Measurements from ENCODE around the gene PRPS1. TPM values are rescaled to one million over a fixed set of nuclear protein-coding genes. Genes with fewer than 3 reads are reported as not detected.

Gene PRPS1
- total and polyA plus RNA-seq, 4 donors, result 13.3 to 32.2 (median 26.1) TPM

GRCh38 chrX:107632346-107632745 is 4.0 kb downstream of the PRPS1 start:
- H3K9ac ChIP-seq (ENCODE audit: low read depth in 1 of 2, low read length in 2 of 2), result no peak overlapping the region
- no peak for DNase-seq (ENCODE audit: low spot score)
- peaks cover 2 to 9% (median 6%) of the 10 kb centered on the region in 4 donors for H3K4me1 ChIP-seq (ENCODE audit: control insufficient read depth in 4 of 4, insufficient read depth in 4 of 4, low read length in 3 of 4)
- no peak overlapping the region for H3K27ac ChIP-seq (ENCODE audit: low read depth in 1 of 2, low read length in 2 of 2)
- no peaks in the 10 kb centered on the region for H3K9me3 ChIP-seq (ENCODE audit: control insufficient read depth in 4 of 4, low read length in 3 of 4)
- no peak overlapping the region for H3K4me3 ChIP-seq (ENCODE audit: low read depth in 1 of 3, low read length in 3 of 3)
- no peak for TF ChIP-seq GABPA (IDR thresholded peaks at IDR 0.05 in 1 of 2, conservative IDR thresholded peaks at IDR 0.05 in 1 of 2)
- TF ChIP-seq SP1 (IDR thresholded peaks at IDR 0.05), result no peak
- TF ChIP-seq, protein P1, sequence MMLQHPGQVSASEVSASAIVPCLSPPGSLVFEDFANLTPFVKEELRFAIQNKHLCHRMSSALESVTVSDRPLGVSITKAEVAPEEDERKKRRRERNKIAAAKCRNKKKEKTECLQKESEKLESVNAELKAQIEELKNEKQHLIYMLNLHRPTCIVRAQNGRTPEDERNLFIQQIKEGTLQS (IDR thresholded peaks at IDR 0.05), result no peak
- TF ChIP-seq, protein P2, sequence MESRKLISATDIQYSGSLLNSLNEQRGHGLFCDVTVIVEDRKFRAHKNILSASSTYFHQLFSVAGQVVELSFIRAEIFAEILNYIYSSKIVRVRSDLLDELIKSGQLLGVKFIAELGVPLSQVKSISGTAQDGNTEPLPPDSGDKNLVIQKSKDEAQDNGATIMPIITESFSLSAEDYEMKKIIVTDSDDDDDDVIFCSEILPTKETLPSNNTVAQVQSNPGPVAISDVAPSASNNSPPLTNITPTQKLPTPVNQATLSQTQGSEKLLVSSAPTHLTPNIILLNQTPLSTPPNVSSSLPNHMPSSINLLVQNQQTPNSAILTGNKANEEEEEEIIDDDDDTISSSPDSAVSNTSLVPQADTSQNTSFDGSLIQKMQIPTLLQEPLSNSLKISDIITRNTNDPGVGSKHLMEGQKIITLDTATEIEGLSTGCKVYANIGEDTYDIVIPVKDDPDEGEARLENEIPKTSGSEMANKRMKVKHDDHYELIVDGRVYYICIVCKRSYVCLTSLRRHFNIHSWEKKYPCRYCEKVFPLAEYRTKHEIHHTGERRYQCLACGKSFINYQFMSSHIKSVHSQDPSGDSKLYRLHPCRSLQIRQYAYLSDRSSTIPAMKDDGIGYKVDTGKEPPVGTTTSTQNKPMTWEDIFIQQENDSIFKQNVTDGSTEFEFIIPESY (IDR thresholded peaks at IDR 0.05), result no peak
- TF ChIP-seq REST (IDR thresholded peaks at IDR 0.05), result no peak
- no peak for TF ChIP-seq RAD21 (IDR thresholded peaks at IDR 0.05)
- TF ChIP-seq EGR1 (IDR thresholded peaks at IDR 0.05; ENCODE audit: low read depth in 2 of 2), result no peak
- no peak for TF ChIP-seq YY1 (IDR thresholded peaks at IDR 0.05)
- TF ChIP-seq HNF4G (IDR thresholded peaks at IDR 0.05), result no peak
- TF ChIP-seq TAF1 (conservative IDR thresholded peaks at IDR 0.05), result no peak
- no peak for TF ChIP-seq MAX (IDR thresholded peaks at IDR 0.05)
- TF ChIP-seq NR2F2 (IDR thresholded peaks at IDR 0.05), result no peak
- TF ChIP-seq CTCF (IDR thresholded peaks at IDR 0.05; ENCODE audit: low read depth, low read length, missing input control), result no peak
- no peak for TF ChIP-seq HNF4A (conservative IDR thresholded peaks at IDR 0.05)
- no peak for TF ChIP-seq FOXA1 (IDR thresholded peaks at IDR 0.05)
- TF ChIP-seq JUND (IDR thresholded peaks at IDR 0.05), result no peak
- TF ChIP-seq RXRA (IDR thresholded peaks at IDR 0.05), result no peak
- no peak for TF ChIP-seq FOXA2 (IDR thresholded peaks at IDR 0.05)
- no peaks in the 10 kb centered on the region for H3K27me3 ChIP-seq (ENCODE audit: control insufficient read depth in 4 of 4, insufficient read depth in 4 of 4, low read length in 3 of 4)
- 46% methylated on average over 1 of the region's 1 CpG for WGBS
- H3K36me3 ChIP-seq (ENCODE audit: control insufficient read depth in 4 of 4, insufficient read depth in 3 of 4, low read depth in 1 of 4, low read length in 3 of 4), result no peaks in the 10 kb centered on the region

Data from liver (tissue), 9 donors.